HG02938 (cell line): ENCODE data around the gene SLCO3A1.

Experiments used
- ATAC-seq: cut with Tn5 transposase; IDR thresholded peaks from one replicate; pipeline ENCODE4 v1.9.1; 2021; ENCODE audit warnings: mild to moderate bottlenecking, moderate library complexity; ENCODE audit not compliant: unreplicated experiment

Gene SLCO3A1

GRCh38 chr15:91909111-91909510 is 55.6 kb downstream of the SLCO3A1 start:
- ATAC-seq: no peak

DNA sequence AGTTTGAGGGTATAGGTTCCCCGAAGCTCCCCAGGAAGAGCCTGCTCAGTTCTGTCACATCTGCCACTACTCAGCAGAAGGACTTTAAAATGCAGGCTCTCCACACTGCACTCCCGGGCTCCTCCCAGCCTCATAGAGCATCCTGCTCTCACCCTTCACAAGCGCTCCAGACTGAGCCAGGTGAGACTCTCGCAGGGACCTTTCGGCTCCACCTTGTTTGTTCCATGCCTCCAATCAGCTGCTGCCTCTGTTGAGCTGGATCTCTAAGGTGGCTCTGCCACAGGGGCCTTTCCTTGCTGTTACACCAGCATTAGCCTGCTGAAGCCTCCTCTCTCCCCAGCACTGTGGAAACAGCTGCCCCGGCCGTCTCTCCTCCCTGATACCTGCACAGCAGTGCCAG is 56.1 kb downstream of the SLCO3A1 start:
- no peak for ATAC-seq

DNA sequence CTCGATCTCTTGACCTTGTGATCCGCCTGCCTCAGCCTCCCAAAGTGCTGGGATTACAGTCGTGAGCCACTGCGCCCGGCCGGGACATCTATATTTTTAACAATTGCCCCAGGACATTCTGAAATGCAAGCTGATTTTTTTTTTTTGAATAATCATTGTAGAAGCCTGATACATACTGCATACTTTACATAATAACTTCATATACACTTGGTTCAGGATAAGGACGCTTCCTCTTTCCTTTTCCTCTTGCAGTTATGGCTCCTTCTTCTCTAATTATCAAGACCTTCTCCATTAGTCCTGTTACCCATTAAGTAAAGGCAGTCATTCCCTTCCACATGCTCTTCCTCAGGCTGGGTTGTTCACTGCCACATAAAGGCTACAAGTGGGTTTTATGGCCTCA is 58.3 kb downstream of the SLCO3A1 start:
- no peak for ATAC-seq

- no peak for ATAC-seq
These were observed 58.8 kb downstream of the SLCO3A1 start for GRCh38 chr15:91912336-91912735.

DNA sequence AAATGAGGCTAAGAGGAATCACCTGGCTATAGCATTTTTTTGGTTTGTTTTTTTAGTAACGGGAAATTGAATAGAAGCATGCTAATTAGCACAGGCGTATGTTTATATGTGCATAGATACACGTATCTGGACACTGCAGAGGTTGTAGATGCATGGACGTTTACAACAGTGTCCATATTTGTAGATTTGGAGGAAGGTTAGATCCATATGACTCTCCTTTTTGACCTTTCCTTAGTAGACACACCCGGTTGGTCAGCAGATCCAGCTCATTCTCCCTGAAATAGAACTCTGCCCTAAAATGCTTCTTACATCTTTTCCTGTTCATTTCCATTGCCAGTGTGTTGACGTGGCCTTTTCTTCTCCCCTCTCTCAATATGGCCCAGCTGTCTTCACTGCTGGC is 60.1 kb downstream of the SLCO3A1 start:
- no peak for ATAC-seq

GRCh38 chr15:91915576-91915975 is 62.1 kb downstream of the SLCO3A1 start:
- no peak for ATAC-seq

DNA sequence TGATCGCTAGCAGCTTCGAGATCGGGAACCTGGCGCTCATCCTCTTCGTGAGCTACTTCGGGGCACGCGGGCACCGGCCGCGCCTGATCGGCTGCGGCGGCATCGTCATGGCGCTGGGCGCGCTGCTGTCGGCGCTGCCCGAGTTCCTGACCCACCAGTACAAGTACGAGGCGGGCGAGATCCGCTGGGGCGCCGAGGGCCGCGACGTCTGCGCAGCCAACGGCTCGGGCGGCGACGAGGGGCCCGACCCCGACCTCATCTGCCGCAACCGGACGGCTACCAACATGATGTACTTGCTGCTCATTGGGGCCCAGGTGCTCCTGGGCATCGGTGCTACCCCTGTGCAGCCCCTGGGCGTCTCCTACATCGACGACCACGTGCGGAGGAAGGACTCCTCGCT is 62.5 kb downstream of the SLCO3A1 start:
- ATAC-seq: no peak

- ATAC-seq: no peak
These were observed 64.3 kb downstream of the SLCO3A1 start for GRCh38 chr15:91917686-91918360.

DNA sequence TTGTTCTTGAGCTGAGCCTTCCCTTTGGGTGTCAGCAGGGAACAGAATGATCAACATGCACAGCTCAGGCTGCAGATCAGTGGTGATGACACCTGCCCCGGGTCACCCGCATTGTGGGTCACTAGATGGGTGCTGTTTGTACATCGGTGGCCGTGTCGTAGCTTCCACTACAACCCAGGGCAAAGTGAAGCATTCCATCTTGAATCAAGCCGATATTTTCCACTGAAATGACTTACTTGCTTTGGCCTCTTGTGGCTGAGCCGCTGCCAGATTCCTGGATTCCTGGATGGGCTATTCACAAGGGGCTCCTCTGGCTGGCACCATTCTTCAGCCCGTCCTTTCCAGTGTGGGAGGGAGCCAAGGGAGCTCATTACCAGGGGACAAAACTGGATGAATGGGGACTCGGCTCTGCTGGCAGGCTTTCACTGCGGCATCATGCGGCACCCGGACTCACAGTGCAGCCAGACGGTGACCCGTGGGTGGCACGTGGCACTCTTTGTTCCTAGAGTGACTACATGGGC is 65.6 kb downstream of the SLCO3A1 start:
- ATAC-seq: no peak

DNA sequence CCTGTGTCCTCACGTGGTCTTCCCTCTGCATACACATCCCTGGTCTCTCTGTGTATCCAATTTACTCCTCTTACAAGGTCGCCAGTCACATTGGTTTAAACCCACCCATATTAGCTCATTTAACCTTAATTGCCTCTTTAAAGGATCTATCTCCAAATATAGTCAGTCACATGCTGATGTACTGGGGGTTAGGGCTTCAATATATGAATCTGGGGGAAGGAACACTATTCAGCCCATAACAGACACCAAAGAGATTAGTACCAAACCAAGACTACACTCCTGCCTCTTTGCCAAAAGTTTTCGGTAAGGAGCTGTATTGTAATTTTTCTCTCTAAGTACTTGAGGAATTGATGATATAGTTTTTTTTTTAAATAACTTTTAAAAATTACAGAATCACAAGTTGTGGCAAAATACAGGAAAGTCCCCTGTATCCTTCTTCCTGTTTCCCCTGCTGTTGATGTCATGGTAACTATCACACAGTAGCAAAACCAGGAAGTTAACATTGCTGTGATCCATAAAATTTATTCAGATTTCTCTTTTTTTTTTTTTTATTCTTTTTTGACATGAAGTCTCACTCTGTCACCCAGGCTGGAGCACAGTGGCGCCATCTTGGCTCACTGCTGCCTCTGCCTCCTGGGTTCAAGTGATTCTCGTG is 67.8 kb downstream of the SLCO3A1 start:
- ATAC-seq: no peak

GRCh38 chr15:91921843-91922198 is 68.3 kb downstream of the SLCO3A1 start:
- ATAC-seq: no peak

- ATAC-seq: no peak
These were observed 69.4 kb downstream of the SLCO3A1 start for GRCh38 chr15:91922646-91923547.

GRCh38 chr15:91924183-91924582 is 70.7 kb downstream of the SLCO3A1 start:
- ATAC-seq: no peak

GRCh38 chr15:91924837-91925495 is 71.5 kb downstream of the SLCO3A1 start:
- no peak for ATAC-seq

DNA sequence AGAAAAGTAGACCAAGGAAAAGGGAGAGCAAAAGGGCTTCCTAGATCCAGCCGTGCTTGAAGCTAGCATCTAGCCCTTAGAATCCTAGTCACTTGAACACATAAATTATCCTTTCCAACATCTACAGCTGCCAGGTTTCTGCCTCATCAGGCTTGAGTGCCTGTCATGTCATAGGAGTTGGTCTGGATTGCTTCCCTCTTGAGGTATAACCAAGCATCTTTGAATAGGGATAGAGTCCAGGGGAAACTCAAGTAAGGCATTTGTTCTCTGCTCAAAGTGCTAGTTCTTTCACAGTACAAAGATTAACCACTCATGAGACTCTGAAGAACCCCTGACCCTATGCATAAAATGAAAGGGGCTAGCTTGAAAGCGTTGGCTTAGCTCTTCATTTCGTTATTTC is 72.3 kb downstream of the SLCO3A1 start:
- ATAC-seq: no peak

- ATAC-seq: no peak
These were observed 73.4 kb downstream of the SLCO3A1 start for GRCh38 chr15:91926908-91927270.

GRCh38 chr15:91927585-91927984 is 74.1 kb downstream of the SLCO3A1 start:
- no peak for ATAC-seq

GRCh38 chr15:91928675-91929074 is 75.2 kb downstream of the SLCO3A1 start:
- no peak for ATAC-seq

DNA sequence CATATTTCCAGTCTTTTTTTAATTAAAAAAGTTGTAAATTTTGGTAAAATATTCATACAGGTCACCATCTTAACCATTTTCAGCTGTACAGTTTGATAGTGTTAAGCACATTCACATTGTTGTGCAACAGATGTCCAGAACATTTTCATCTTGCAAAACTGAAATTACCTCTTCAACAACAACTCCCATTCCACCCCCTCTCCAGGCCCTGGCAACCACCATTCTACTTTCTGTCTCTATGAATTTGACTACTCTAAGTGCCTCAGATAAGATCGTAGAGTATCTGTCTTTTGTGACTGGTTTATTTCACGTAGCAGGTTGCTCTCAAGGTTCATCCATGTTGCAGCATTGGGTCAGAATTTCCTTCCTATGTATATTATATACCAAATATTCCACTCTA is 76.0 kb downstream of the SLCO3A1 start:
- ATAC-seq: no peak

DNA sequence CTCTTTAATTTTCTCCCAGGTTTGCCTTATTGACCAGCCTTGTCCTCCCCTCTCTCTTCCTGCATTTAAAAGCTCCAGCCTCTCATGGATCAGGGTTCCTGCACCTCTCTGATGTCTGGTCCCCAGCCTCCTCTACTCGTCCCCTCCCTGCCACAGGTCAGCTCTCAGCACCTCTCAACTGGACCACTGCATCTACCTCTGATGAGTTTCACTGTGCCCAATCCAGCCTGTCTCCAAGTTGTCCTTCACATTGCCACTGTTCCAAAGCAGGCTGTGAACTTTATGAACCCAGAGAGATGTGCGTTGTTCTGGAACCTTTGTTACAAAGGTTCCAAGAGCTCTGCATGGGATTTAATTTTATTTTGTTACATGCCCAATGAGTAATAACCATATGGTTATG is 76.6 kb downstream of the SLCO3A1 start:
- ATAC-seq: no peak

GRCh38 chr15:91936182-91936775 is 82.8 kb downstream of the SLCO3A1 start:
- ATAC-seq: no peak
